ENCODE results near the gene PRPS1.
"Not testable (repeated sequence)": the region's sequence is repeated elsewhere in the genome, so short reads cannot be mapped to it uniquely, and the experiment has no call there.

The PRPS1 gene

DNA sequence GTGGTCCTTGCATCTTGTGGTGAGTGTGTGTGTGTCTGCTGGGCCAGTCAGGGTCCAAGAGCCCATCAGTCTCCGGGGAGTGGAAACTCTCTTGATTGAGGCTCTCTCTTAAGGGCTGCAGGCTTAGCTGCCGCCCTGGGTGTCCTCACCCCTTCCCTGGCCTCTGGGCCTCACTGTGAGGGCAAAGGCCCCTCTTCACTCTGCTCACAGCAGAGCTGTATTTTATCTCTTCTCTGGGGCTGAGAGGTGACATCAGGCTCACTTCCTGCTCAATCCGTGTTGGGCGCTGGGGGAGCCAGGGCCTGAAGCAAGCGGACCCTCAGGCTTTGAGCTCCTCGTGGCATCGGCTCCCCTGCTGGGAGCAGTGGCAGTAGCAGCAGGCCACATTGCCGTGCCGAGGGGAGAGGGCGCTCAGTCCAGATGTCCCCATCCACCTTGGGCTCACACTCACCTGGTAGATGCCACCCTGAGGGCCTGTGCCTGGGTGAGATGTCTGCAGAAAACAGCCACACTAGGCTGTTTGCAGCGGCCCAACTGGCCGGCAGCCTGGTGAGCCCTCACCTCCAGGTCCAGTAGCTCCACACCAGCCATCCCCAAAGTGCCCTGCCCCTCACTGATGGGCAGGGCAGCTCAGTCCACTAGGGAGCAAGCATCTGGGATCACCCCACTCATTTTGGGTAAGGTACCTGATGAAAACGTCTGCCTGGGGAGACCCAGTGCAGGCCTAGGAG is 24.7 kb upstream of the PRPS1 start:
- no peak for TF ChIP-seq ZC3H10 (CRISPR knock-in tag; IDR thresholded peaks at IDR 0.05)
- no peak for TF ChIP-seq BACH2 (CRISPR knock-in tag; IDR thresholded peaks at IDR 0.05; ENCODE audit: borderline replicate concordance)
- TF ChIP-seq, protein P1, sequence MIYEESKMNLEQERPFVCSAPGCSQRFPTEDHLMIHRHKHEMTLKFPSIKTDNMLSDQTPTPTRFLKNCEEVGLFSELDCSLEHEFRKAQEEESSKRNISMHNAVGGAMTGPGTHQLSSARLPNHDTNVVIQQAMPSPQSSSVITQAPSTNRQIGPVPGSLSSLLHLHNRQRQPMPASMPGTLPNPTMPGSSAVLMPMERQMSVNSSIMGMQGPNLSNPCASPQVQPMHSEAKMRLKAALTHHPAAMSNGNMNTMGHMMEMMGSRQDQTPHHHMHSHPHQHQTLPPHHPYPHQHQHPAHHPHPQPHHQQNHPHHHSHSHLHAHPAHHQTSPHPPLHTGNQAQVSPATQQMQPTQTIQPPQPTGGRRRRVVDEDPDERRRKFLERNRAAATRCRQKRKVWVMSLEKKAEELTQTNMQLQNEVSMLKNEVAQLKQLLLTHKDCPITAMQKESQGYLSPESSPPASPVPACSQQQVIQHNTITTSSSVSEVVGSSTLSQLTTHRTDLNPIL (CRISPR knock-in tag; IDR thresholded peaks at IDR 0.05; ENCODE audit: low read depth): no peak
- TF ChIP-seq ZNF8 (CRISPR knock-in tag; IDR thresholded peaks at IDR 0.05): no peak
- no peak for TF ChIP-seq GLIS3 (CRISPR knock-in tag; IDR thresholded peaks at IDR 0.05)
- TF ChIP-seq ESRRG (CRISPR knock-in tag; IDR thresholded peaks at IDR 0.05): no peak
- TF ChIP-seq, protein P2, sequence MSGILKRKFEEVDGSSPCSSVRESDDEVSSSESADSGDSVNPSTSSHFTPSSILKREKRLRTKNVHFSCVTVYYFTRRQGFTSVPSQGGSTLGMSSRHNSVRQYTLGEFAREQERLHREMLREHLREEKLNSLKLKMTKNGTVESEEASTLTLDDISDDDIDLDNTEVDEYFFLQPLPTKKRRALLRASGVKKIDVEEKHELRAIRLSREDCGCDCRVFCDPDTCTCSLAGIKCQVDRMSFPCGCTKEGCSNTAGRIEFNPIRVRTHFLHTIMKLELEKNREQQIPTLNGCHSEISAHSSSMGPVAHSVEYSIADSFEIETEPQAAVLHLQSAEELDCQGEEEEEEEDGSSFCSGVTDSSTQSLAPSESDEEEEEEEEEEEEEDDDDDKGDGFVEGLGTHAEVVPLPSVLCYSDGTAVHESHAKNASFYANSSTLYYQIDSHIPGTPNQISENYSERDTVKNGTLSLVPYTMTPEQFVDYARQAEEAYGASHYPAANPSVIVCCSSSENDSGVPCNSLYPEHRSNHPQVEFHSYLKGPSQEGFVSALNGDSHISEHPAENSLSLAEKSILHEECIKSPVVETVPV (CRISPR knock-in tag; IDR thresholded peaks at IDR 0.05): no peak
- no peak for TF ChIP-seq RARB (CRISPR knock-in tag; IDR thresholded peaks at IDR 0.05)
- TF ChIP-seq, protein P3, sequence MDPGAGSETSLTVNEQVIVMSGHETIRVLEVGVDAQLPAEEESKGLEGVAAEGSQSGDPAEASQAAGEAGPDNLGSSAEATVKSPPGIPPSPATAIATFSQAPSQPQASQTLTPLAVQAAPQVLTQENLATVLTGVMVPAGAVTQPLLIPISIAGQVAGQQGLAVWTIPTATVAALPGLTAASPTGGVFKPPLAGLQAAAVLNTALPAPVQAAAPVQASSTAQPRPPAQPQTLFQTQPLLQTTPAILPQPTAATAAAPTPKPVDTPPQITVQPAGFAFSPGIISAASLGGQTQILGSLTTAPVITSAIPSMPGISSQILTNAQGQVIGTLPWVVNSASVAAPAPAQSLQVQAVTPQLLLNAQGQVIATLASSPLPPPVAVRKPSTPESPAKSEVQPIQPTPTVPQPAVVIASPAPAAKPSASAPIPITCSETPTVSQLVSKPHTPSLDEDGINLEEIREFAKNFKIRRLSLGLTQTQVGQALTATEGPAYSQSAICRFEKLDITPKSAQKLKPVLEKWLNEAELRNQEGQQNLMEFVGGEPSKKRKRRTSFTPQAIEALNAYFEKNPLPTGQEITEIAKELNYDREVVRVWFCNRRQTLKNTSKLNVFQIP (CRISPR knock-in tag; IDR thresholded peaks at IDR 0.05; ENCODE audit: borderline replicate concordance, low read depth): no peak
- TF ChIP-seq TOX (CRISPR knock-in tag; IDR thresholded peaks at IDR 0.05; ENCODE audit: borderline replicate concordance): no peak
- no peak for TF ChIP-seq ZNF70 (CRISPR knock-in tag; IDR thresholded peaks at IDR 0.05)
- no peak for TF ChIP-seq PPARA (CRISPR knock-in tag; IDR thresholded peaks at IDR 0.05; ENCODE audit: borderline replicate concordance)
- TF ChIP-seq CSDC2 (CRISPR knock-in tag; IDR thresholded peaks at IDR 0.05): no peak
- TF ChIP-seq, protein P4, sequence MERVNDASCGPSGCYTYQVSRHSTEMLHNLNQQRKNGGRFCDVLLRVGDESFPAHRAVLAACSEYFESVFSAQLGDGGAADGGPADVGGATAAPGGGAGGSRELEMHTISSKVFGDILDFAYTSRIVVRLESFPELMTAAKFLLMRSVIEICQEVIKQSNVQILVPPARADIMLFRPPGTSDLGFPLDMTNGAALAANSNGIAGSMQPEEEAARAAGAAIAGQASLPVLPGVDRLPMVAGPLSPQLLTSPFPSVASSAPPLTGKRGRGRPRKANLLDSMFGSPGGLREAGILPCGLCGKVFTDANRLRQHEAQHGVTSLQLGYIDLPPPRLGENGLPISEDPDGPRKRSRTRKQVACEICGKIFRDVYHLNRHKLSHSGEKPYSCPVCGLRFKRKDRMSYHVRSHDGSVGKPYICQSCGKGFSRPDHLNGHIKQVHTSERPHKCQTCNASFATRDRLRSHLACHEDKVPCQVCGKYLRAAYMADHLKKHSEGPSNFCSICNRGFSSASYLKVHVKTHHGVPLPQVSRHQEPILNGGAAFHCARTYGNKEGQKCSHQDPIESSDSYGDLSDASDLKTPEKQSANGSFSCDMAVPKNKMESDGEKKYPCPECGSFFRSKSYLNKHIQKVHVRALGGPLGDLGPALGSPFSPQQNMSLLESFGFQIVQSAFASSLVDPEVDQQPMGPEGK (CRISPR knock-in tag; IDR thresholded peaks at IDR 0.05; ENCODE audit: borderline replicate concordance): no peak
- TF ChIP-seq, protein P5, sequence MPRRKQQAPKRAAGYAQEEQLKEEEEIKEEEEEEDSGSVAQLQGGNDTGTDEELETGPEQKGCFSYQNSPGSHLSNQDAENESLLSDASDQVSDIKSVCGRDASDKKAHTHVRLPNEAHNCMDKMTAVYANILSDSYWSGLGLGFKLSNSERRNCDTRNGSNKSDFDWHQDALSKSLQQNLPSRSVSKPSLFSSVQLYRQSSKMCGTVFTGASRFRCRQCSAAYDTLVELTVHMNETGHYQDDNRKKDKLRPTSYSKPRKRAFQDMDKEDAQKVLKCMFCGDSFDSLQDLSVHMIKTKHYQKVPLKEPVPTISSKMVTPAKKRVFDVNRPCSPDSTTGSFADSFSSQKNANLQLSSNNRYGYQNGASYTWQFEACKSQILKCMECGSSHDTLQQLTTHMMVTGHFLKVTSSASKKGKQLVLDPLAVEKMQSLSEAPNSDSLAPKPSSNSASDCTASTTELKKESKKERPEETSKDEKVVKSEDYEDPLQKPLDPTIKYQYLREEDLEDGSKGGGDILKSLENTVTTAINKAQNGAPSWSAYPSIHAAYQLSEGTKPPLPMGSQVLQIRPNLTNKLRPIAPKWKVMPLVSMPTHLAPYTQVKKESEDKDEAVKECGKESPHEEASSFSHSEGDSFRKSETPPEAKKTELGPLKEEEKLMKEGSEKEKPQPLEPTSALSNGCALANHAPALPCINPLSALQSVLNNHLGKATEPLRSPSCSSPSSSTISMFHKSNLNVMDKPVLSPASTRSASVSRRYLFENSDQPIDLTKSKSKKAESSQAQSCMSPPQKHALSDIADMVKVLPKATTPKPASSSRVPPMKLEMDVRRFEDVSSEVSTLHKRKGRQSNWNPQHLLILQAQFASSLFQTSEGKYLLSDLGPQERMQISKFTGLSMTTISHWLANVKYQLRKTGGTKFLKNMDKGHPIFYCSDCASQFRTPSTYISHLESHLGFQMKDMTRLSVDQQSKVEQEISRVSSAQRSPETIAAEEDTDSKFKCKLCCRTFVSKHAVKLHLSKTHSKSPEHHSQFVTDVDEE (CRISPR knock-in tag; IDR thresholded peaks at IDR 0.05): no peak

DNA sequence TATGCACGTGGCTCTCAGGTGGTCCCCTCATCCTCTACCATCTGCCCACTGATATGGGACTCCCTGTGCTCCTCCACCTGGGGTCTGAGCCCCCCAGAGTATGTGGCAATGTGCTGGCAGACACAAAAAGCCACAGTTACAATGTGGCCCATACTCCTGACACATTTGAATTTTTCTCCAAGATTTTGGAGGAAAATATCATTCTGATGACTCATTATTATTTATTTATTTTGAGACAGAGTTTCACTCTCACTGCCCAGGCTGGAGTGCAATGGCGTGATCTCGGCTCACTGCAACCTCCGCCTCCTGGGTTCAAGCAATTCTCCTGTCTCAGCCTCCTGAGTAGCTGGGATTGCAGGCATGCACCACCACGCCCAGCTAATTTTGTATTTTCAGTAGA is 19.2 kb upstream of the PRPS1 start:
- ATAC-seq: not testable (repeated sequence)

More for the DNA sequence above, 24.7 kb upstream of the PRPS1 start:
- no peak for ATAC-seq

DNA sequence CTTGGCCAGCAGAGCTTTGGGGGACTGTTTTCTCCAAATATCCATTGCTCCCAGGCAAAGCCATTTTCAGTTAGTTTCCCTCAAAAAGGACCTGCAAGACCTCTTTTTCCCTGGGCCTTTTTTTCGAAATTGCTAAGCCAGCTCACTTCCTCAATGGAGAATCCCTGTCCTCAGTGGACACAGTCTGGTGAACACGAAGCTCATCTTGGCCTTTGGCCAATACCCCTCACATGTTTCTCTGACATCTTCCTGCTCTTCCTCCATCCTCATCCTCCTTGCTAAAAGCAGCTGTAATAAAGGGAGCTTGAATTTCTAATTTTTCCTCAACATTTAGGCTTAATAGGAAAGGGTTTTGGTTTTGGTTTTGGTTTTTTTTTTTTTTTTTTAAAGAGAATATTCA is 17.6 kb upstream of the PRPS1 start:
- no peak for ATAC-seq
- TF ChIP-seq BACH2 (CRISPR knock-in tag; IDR thresholded peaks at IDR 0.05; ENCODE audit: borderline replicate concordance): no peak
- TF ChIP-seq GLIS3 (CRISPR knock-in tag; IDR thresholded peaks at IDR 0.05): no peak
- no peak for TF ChIP-seq OSR1 (CRISPR knock-in tag; IDR thresholded peaks at IDR 0.05)
- no peak for TF ChIP-seq ESRRG (CRISPR knock-in tag; IDR thresholded peaks at IDR 0.05)
- TF ChIP-seq ZNF70 (CRISPR knock-in tag; IDR thresholded peaks at IDR 0.05): no peak
- TF ChIP-seq ZC3H10 (CRISPR knock-in tag; IDR thresholded peaks at IDR 0.05): no peak
- TF ChIP-seq, protein P1 (CRISPR knock-in tag; IDR thresholded peaks at IDR 0.05; ENCODE audit: low read depth): no peak
- no peak for TF ChIP-seq ZFP30 (CRISPR knock-in tag; IDR thresholded peaks at IDR 0.05)
- TF ChIP-seq, protein P4 (CRISPR knock-in tag; IDR thresholded peaks at IDR 0.05; ENCODE audit: borderline replicate concordance): no peak
- no peak for TF ChIP-seq RARB (CRISPR knock-in tag; IDR thresholded peaks at IDR 0.05)
- TF ChIP-seq TCF4 (CRISPR knock-in tag; IDR thresholded peaks at IDR 0.05; ENCODE audit: borderline replicate concordance): no peak
- no peak for TF ChIP-seq ARNTL (CRISPR knock-in tag; IDR thresholded peaks at IDR 0.05; ENCODE audit: borderline replicate concordance, low read depth)
- TF ChIP-seq, protein P3 (CRISPR knock-in tag; IDR thresholded peaks at IDR 0.05; ENCODE audit: borderline replicate concordance, low read depth): no peak
